Subcutaneous abdominal adipose tissue (tissue), 5 donors: ENCODE results near the gene GP1BB.

Source experiments
- H3K27ac ChIP-seq: one replicate; pipeline ENCODE4 v1.7.0; 2013; ENCODE audit warnings: low read depth, mild to moderate bottlenecking, inconsistent platforms, low read length, moderate library complexity
- H3K27me3 ChIP-seq, 5 donors: one replicate each; pipeline ENCODE4 v1.7.0; 2013; ENCODE audit warnings: low read length in 5 of 5, inconsistent platforms in 1 of 5; ENCODE audit not compliant: control insufficient read depth in 5 of 5, insufficient read depth in 4 of 5
- H3K36me3 ChIP-seq, 5 donors: one replicate each; pipeline ENCODE4 v1.7.0; 2013; ENCODE audit warnings: low read length in 5 of 5; ENCODE audit not compliant: control insufficient read depth in 5 of 5, insufficient read depth in 5 of 5
- H3K4me1 ChIP-seq, 5 donors: one replicate each; pipeline ENCODE4 v1.7.0; 2013; ENCODE audit warnings: low read length in 5 of 5, mild to moderate bottlenecking in 3 of 5, moderate library complexity in 1 of 5; ENCODE audit not compliant: control insufficient read depth in 5 of 5, insufficient read depth in 5 of 5
- H3K4me3 ChIP-seq, 5 donors: one replicate each; pipeline ENCODE4 v1.7.0; 2013; ENCODE audit warnings: low read length in 5 of 5, low read depth in 1 of 5
- H3K9ac ChIP-seq, 5 donors: one replicate each; pipeline ENCODE4 v1.7.0; 2013; ENCODE audit warnings: low read length in 5 of 5, mild to moderate bottlenecking in 4 of 5, moderate library complexity in 3 of 5
- H3K9me3 ChIP-seq, 5 donors: one replicate each; pipeline ENCODE4 v1.7.0; 2013; ENCODE audit warnings: low read length in 5 of 5; ENCODE audit not compliant: control insufficient read depth in 5 of 5
- donor health status: healthy.
- donor health status: healthy.
- donor health status: healthy.
- donor health status: healthy.
- donor health status: healthy.

Gene GP1BB

GRCh38 chr22:19732403-19733113 is 9.2 kb downstream of the GP1BB start:
- no peaks in the 10 kb centered on the region for H3K36me3 ChIP-seq
- peaks cover 4 to 9% (median 7%) of the 10 kb centered on the region in 5 donors for H3K27me3 ChIP-seq

GRCh38 chr22:19733755-19734154 is 10.4 kb downstream of the GP1BB start:
- Histone ChIP-seq H3K4me3 (no peak overlapping the region), H3K4me1 (peaks cover 0 to 22% (median 10%) of the 10 kb centered on the region in 5 donors), H3K9ac (no peak overlapping the region), H3K27ac (no peak overlapping the region), H3K9me3 (no peaks in the 10 kb centered on the region), H3K27me3 (peaks cover 5 to 13% (median 6%) of the 10 kb centered on the region in 5 donors), H3K36me3 (no peaks in the 10 kb centered on the region)

More at GRCh38 chr22:19732403-19733113, 9.2 kb downstream of the GP1BB start:
- no peak overlapping the region for H3K9ac ChIP-seq
- H3K9me3 ChIP-seq, result no peaks in the 10 kb centered on the region
- H3K4me3 ChIP-seq, result no peak overlapping the region
- H3K4me1 ChIP-seq, result peaks cover 0 to 14% (median 7%) of the 10 kb centered on the region in 5 donors
- no peak overlapping the region for H3K27ac ChIP-seq

DNA sequence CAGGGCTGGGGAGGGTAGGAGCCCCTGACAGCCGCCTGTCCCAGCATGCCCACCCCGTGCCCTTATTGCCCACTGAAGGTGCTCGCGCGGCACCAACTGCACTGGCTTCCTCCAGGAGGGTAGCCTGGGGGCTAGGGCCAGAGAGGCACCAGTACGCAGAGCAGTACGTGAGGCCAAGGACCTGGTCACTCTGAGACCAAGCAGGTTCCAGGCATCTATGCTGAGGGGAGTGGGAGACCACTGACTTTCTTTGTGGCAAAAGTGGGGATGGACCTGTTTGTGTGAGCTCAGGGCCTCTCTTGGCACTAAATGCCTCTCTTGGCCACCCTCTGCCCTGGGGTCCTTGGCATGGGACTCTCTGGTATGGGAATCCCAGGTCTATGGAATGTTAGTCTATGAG is 10.8 kb downstream of the GP1BB start:
- H3K4me3 ChIP-seq, result no peak overlapping the region
- no peak overlapping the region for H3K9ac ChIP-seq
- peaks cover 0 to 20% (median 10%) of the 10 kb centered on the region in 5 donors for H3K4me1 ChIP-seq
- H3K36me3 ChIP-seq, result no peaks in the 10 kb centered on the region
- H3K27ac ChIP-seq, result no peak overlapping the region
- H3K27me3 ChIP-seq, result peaks cover 5 to 15% (median 11%) of the 10 kb centered on the region in 5 donors
- H3K9me3 ChIP-seq, result no peaks in the 10 kb centered on the region

DNA sequence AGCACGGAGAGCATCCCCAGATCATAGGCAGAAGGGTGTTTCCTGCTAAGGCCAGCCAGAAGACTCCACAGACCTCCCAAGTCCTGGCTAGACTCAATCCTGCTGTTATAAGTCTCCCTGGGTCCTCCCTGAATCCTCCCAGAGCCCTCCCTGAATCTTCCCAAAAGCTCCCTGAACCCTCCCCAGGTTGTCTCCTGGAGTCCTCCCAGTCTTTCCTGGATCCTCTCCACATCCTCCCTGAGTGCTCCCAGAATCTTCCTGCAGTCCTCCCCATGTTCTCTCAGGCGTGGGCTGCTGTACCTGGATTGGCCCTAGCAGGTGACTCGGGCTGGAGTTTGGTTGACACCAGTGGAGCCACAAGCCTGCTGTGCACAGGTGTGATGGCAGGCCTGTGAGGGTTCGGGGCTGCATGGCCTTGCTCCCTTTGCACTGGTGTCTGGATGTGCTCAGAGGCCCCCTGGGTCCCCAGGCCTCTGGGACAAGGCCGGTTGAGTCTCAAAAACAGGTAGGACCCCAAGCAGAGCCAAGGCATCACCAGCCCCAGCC is 11.6 kb downstream of the GP1BB start:
- no peaks in the 10 kb centered on the region for H3K36me3 ChIP-seq
- H3K27ac ChIP-seq, result no peak overlapping the region
- H3K9me3 ChIP-seq, result no peaks in the 10 kb centered on the region

DNA sequence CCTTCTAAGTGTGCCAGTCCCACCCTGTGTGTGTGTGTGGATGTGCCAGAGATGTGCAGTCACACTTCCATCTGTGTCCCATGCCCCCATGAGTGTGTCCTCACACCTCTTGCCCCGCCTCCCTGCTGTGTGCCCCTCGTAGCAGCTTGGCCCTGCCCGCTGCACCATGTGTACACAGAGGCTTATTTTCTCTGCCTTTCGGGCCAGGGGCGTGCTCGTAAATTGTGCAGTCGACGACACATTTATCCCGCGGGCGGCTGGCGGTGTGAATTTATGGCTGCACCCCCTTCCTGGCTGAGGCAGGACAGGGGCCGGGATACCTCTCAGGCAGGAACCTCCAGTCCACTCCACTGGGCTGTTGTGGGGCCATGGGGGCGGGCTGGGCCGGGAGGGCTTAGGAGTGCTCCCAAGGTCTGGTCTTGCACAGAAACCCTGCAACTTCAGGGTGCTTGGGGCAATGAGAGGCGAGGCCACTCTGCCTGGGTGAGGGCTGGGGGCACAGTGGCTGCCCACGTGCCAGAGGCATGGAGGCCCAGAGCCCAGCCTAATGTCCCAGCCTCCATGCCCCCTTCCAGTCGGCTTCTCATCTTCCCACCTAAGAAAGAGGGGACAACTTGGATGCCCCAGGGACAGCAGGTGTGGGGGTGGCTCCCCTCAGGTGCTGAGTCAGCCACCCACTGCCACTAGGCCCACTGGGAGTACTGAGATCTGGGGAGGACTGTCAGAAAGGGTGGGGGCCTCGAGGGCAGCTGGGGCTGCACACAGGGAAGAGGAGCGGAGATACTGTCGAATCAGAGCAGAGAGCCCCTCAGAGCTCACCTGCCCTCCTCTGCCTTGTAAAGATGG is 12.5 kb downstream of the GP1BB start:
- H3K27me3 ChIP-seq, result peaks cover 10 to 15% (median 12%) of the 10 kb centered on the region in 5 donors
- H3K27ac ChIP-seq, result no peak overlapping the region
- no peaks in the 10 kb centered on the region for H3K36me3 ChIP-seq
- no peaks in the 10 kb centered on the region for H3K9me3 ChIP-seq
- H3K4me3 ChIP-seq, result no peak overlapping the region
- peaks cover 0 to 11% (median 4%) of the 10 kb centered on the region in 5 donors for H3K4me1 ChIP-seq
- H3K9ac ChIP-seq, result no peak overlapping the region

More for the DNA sequence above, 11.6 kb downstream of the GP1BB start:
- Histone ChIP-seq H3K4me1 (peaks cover 0 to 18% (median 10%) of the 10 kb centered on the region in 5 donors), H3K9ac (no peak overlapping the region), H3K4me3 (no peak overlapping the region), H3K27me3 (peaks cover 10 to 15% (median 12%) of the 10 kb centered on the region in 5 donors)

DNA sequence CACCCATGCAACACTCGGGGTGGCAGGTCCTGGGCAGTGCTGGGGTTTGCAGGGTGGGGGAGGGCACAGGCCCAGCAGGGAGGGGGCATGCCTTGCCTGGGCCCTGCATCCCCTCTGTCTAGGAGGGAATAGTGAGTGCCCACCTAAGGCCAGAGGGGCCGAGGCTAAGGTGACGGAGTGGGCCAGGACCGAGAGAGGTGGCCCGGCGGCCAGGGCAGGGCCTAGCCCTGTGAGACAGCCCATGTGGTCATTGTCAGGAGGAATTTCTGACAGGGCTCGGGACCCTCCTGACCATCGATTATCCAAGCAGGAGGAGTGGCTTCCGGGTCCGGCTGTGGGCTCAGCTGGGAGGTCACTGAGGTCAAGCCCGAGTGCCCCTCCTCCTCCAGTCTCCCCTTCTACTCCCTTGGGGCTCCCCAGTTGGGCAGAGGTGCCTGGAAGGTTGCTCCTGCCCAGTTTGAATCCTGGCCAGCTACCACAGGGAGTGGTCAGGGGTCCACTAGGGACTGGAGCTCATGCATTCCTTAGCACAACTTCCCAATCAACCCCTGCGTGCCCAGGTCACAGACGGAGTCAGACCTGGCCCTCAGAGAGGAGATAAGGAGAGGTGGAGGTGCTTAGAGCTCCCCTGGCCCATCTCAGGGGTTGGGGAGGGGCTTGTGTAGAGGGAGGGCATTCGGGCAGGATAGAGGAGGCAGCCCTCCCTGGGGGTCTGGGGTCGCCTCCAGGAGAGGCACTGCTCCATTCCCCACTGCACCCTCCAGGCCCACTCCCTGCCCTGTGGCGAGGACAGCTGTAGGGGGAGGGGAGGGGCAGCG is 14.7 kb downstream of the GP1BB start:
- Histone ChIP-seq H3K36me3 (no peaks in the 10 kb centered on the region), H3K27ac (no peak overlapping the region), H3K4me3 (no peak overlapping the region), H3K9ac (no peak overlapping the region), H3K27me3 (peaks cover 6 to 15% (median 12%) of the 10 kb centered on the region in 5 donors), H3K9me3 (no peaks in the 10 kb centered on the region), H3K4me1 (peaks cover 0 to 8% (median 2%) of the 10 kb centered on the region in 5 donors)

- no peak overlapping the region for H3K27ac ChIP-seq
- no peak overlapping the region for H3K4me3 ChIP-seq
- no peaks in the 10 kb centered on the region for H3K36me3 ChIP-seq
- peaks cover 0 to 8% (median 2%) of the 10 kb centered on the region in 5 donors for H3K4me1 ChIP-seq
- peaks cover 6 to 15% (median 12%) of the 10 kb centered on the region in 5 donors for H3K27me3 ChIP-seq
- H3K9ac ChIP-seq, result no peak overlapping the region
- H3K9me3 ChIP-seq, result no peaks in the 10 kb centered on the region
Observed at GRCh38 chr22:19738664-19739447, 15.5 kb downstream of the GP1BB start.

- no peaks in the 10 kb centered on the region for H3K9me3 ChIP-seq
- H3K9ac ChIP-seq, result no peak overlapping the region
- no peaks in the 10 kb centered on the region for H3K36me3 ChIP-seq
- H3K27me3 ChIP-seq, result peaks cover 6 to 15% (median 12%) of the 10 kb centered on the region in 5 donors
- peaks cover 0 to 8% (median 2%) of the 10 kb centered on the region in 5 donors for H3K4me1 ChIP-seq
- no peak overlapping the region for H3K27ac ChIP-seq
- no peak overlapping the region for H3K4me3 ChIP-seq
Observed at GRCh38 chr22:19739448-19739895, 16.1 kb downstream of the GP1BB start.
